PFSK-1 (cell line): ENCODE measurements around the gene PRAMEF18.
"Not testable (repeated sequence)": the region's sequence is repeated elsewhere in the genome, so short reads cannot be mapped to it uniquely, and the experiment has no call there.

ENCODE experiments used
- POLR2AphosphoS5 ChIP-seq: IDR thresholded peaks from 2 replicates; pipeline ENCODE4 v1.6.1; 2012; ENCODE audit warnings: low read depth, mild to moderate bottlenecking, control low read depth, low read length, moderate library complexity
- SIN3A ChIP-seq: IDR thresholded peaks from 2 replicates; pipeline ENCODE4 v1.6.1; 2012; ENCODE audit warnings: mild to moderate bottlenecking, low read length, moderate library complexity, borderline replicate concordance; ENCODE audit not compliant: insufficient read depth
- TF ChIP-seq, protein P1 (sequence below), 2 experiments: IDR thresholded peaks; 2 replicates each; pipeline versions ENCODE4 v1.6.1 to v1.8.0; 2011 to 2012; ENCODE audit warnings: low read depth in 2 of 2, low read length in 2 of 2, control low read depth in 1 of 2, inconsistent platforms in 1 of 2, mild to moderate bottlenecking in 1 of 2, moderate library complexity in 1 of 2; ENCODE audit not compliant: insufficient read depth in 1 of 2

DNA sequence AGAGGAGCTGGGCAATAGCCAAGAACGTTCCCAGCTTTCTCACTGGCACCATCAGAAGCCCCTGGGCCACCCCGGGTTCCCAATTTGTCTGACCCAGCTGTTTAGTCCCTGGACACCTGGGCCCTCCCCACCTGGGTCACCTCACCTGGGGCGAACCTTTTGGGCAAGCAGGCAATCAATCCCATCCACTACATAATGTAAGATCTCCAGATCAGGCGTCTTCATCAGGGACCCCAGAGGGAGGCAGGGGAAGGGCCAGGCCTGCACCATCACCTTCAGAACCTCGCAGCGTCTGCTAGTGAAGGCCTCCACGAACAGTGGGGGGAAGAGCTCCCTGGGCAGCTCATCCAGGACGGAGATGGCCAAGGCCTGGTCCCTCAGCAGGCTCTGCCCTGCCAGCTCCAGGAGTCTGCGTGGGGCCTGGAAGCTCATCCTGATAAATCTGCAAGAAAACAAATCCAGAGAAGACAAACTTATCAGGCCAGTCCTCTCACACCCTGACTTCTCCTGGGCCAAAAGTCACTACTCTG lies at the start of gene PRAMEF18:
- TF ChIP-seq, protein P1, sequence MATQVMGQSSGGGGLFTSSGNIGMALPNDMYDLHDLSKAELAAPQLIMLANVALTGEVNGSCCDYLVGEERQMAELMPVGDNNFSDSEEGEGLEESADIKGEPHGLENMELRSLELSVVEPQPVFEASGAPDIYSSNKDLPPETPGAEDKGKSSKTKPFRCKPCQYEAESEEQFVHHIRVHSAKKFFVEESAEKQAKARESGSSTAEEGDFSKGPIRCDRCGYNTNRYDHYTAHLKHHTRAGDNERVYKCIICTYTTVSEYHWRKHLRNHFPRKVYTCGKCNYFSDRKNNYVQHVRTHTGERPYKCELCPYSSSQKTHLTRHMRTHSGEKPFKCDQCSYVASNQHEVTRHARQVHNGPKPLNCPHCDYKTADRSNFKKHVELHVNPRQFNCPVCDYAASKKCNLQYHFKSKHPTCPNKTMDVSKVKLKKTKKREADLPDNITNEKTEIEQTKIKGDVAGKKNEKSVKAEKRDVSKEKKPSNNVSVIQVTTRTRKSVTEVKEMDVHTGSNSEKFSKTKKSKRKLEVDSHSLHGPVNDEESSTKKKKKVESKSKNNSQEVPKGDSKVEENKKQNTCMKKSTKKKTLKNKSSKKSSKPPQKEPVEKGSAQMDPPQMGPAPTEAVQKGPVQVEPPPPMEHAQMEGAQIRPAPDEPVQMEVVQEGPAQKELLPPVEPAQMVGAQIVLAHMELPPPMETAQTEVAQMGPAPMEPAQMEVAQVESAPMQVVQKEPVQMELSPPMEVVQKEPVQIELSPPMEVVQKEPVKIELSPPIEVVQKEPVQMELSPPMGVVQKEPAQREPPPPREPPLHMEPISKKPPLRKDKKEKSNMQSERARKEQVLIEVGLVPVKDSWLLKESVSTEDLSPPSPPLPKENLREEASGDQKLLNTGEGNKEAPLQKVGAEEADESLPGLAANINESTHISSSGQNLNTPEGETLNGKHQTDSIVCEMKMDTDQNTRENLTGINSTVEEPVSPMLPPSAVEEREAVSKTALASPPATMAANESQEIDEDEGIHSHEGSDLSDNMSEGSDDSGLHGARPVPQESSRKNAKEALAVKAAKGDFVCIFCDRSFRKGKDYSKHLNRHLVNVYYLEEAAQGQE (IDR thresholded peaks at IDR 0.05; ENCODE audit: insufficient read depth in 1 of 2, low read depth in 2 of 2, low read length in 2 of 2), result not testable (repeated sequence)
- TF ChIP-seq SIN3A, POLR2AphosphoS5: not testable (repeated sequence)
